NOMO-1 treated with dmso at 0.1 percent for 144 hours (cell line): ENCODE results near the gene PRSS36.
"Not testable (repeated sequence)": the region's sequence is repeated elsewhere in the genome, so short reads cannot be mapped to it uniquely, and the experiment has no call there.

Source experiments
- DNase-seq: peaks from one replicate; lab custom pipeline; 2025; ENCODE audit not compliant: unreplicated experiment; lab: John Stamatoyannopoulos, UW

PRSS36 gene

GRCh38 chr16:31149894-31150890, at the start of gene PRSS36:
Gene PRSS36 (minus strand): TSS chr16:31150066. CDS start chr16:31150035, 31 bp downstream.
- no peak for DNase-seq

- no peak for DNase-seq
These were observed 49.7 kb upstream of the PRSS36 start for GRCh38 chr16:31199430-31200041.

- peak; percentile 26 for DNase-seq
These were observed 48.5 kb upstream of the PRSS36 start for GRCh38 chr16:31198207-31198882.

- DNase-seq = no peak
These were observed 46.6 kb upstream of the PRSS36 start for GRCh38 chr16:31196324-31197088.

GRCh38 chr16:31195861-31196260, 46.0 kb upstream of the PRSS36 start:
- DNase-seq = not testable (repeated sequence)

- no peak for DNase-seq
These were observed 45.0 kb upstream of the PRSS36 start for GRCh38 chr16:31194898-31195297.

- DNase-seq = no peak
These were observed 44.0 kb upstream of the PRSS36 start for GRCh38 chr16:31193874-31194273.

GRCh38 chr16:31192856-31193642, 43.2 kb upstream of the PRSS36 start:
- no peak for DNase-seq

- no peak for DNase-seq
These were observed 42.0 kb upstream of the PRSS36 start for GRCh38 chr16:31191697-31192428.

- DNase-seq = no peak
These were observed 41.1 kb upstream of the PRSS36 start for GRCh38 chr16:31190818-31191444.

- no peak for DNase-seq
These were observed 40.2 kb upstream of the PRSS36 start for GRCh38 chr16:31190061-31190460.

- no peak for DNase-seq
These were observed 39.5 kb upstream of the PRSS36 start for GRCh38 chr16:31189412-31189778.

GRCh38 chr16:31188450-31189411, 38.9 kb upstream of the PRSS36 start:
- no peak for DNase-seq

GRCh38 chr16:31187808-31188189, 37.9 kb upstream of the PRSS36 start:
- no peak for DNase-seq

- DNase-seq = no peak
These were observed 37.3 kb upstream of the PRSS36 start for GRCh38 chr16:31186930-31187807.

GRCh38 chr16:31186176-31186575, 36.3 kb upstream of the PRSS36 start:
- peak; percentile 25 for DNase-seq

- no peak for DNase-seq
These were observed 35.5 kb upstream of the PRSS36 start for GRCh38 chr16:31185339-31185738.
